ENCODE measurements around the gene PNMT.

The PNMT gene

DNA sequence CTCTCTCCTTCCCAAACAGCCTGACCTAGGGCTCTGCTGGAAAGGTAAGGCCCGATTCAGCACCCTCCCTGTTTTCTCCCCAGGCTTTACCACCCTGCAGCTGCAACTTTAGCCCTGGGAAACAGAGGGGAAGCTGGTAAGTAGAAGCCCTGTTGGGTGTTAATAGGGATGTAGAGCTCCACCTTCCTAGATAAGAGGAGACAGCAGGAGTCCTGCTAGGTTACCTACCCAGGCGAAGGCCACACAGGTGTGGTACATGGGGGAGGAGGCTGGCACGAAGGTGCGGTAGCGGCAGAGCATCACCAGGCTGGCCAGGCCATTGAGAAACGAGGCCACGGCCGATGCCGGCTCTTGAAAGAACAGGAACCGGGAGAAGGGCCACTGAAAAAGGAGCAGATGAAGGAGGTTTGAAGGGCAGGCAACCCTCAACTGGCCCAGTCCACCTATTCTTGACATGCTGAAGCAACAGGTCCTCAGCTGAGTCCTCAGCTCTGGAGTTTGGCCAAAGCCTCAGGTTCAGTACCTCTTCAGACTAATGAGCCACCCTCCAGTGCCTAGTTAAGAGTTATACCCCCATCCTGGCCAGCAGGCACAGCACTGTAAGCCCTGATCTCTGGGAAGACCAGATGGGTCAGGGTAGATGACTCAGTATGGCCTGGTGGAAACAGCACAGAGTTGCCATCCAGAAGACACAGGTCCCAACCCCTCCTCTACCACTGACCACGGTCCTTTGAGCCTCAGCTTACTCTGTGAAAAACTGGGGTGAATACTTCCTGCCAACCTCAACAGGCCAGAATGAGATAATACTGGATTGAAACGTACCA lies 16.3 kb downstream of the PNMT start:
- no peak overlapping the region for H4K5ac ChIP-seq (ENCODE audit: low read length)
- no peaks in the 10 kb centered on the region for H3K36me3 ChIP-seq (ENCODE audit: control insufficient read depth, insufficient read depth, low read length)
- no peak overlapping the region for H3K4me2 ChIP-seq (ENCODE audit: low read length)
- no peaks in the 10 kb centered on the region for H3K27me3 ChIP-seq (ENCODE audit: insufficient read depth, low read length, poor library complexity)
- H3K4me3 ChIP-seq (ENCODE audit: low read length), result no peak overlapping the region
- no peak overlapping the region for H3K27ac ChIP-seq (ENCODE audit: low read depth, low read length)
- no peak for DNase-seq
- no peak overlapping the region for H4K8ac ChIP-seq (ENCODE audit: low read depth, low read length)
- WGBS (ENCODE audit: extremely low coverage, insufficient coverage, low lambda C conversion rate), result no CpG with 5 or more reads among the region's 12 CpGs
- H2BK15ac ChIP-seq (replicated peaks; ENCODE audit: low read depth), result no peak overlapping the region
- peaks cover 2% of the 10 kb centered on the region for H3K79me1 ChIP-seq (ENCODE audit: low read length)
- no peak overlapping the region for H2BK120ac ChIP-seq (ENCODE audit: low read depth, low read length)
- no peak overlapping the region for H3K56ac ChIP-seq (ENCODE audit: low read length)
- no peak overlapping the region for H2AK5ac ChIP-seq (ENCODE audit: low read length)
- H3K4me1 ChIP-seq (ENCODE audit: control insufficient read depth, low read depth, low read length), result peaks cover 7% of the 10 kb centered on the region
- H3K23ac ChIP-seq (ENCODE audit: low read length), result no peak overlapping the region
- no peak overlapping the region for H2BK5ac ChIP-seq (ENCODE audit: low read length)
- no peak overlapping the region for H3K18ac ChIP-seq (ENCODE audit: low read length)
- no peak overlapping the region for H3K9ac ChIP-seq (ENCODE audit: low read length)
- H3K4ac ChIP-seq (ENCODE audit: low read depth, low read length), result no peak overlapping the region
- H3K79me2 ChIP-seq (ENCODE audit: control insufficient read depth, insufficient read depth, low read length), result no peaks in the 10 kb centered on the region

DNA sequence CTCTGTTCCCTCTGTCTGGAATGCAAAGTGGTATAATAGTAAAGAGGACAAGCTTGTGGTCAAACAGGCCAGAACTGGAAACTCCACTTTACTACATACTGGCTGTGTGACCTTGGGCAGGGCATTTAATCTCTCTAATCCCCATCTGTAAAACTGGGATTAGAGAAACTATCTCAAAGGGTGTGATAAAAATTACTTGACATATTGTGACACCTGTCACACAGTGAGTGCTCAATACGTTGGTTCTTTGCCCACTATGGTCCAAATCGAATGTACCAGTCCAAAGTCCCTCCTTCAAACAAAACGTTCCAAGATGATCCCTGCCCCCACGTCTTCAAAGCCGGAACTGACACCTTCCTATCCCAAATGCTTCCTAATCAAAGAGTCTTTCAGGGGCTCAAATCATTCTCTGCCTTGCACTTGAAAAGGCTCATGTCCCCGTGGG lies 18.9 kb downstream of the PNMT start:
- peak overlapping the region; percentile 10 for H3K9ac ChIP-seq (ENCODE audit: low read length)
- H3K23ac ChIP-seq (ENCODE audit: low read length), result no peak overlapping the region
- no peak overlapping the region for H3K4me3 ChIP-seq (ENCODE audit: low read length)
- peak overlapping the region; percentile 96 for H3K18ac ChIP-seq (ENCODE audit: low read length)
- H3K36me3 ChIP-seq (ENCODE audit: control insufficient read depth, insufficient read depth, low read length), result no peaks in the 10 kb centered on the region
- H3K79me2 ChIP-seq (ENCODE audit: control insufficient read depth, insufficient read depth, low read length), result no peaks in the 10 kb centered on the region
- H2BK5ac ChIP-seq (ENCODE audit: low read length), result no peak overlapping the region
- DNase-seq, result no peak
- peaks cover 7% of the 10 kb centered on the region for H3K4me1 ChIP-seq (ENCODE audit: control insufficient read depth, low read depth, low read length)
- no peaks in the 10 kb centered on the region for H3K27me3 ChIP-seq (ENCODE audit: insufficient read depth, low read length, poor library complexity)
- H4K8ac ChIP-seq (ENCODE audit: low read depth, low read length), result no peak overlapping the region
- H3K79me1 ChIP-seq (ENCODE audit: low read length), result peaks cover 2% of the 10 kb centered on the region
- peak overlapping the region; percentile 22 for H3K56ac ChIP-seq (ENCODE audit: low read length)
- H2BK120ac ChIP-seq (ENCODE audit: low read depth, low read length), result no peak overlapping the region
- no peak overlapping the region for H4K5ac ChIP-seq (ENCODE audit: low read length)
- H2BK15ac ChIP-seq (replicated peaks; ENCODE audit: low read depth), result no peak overlapping the region
- H3K27ac ChIP-seq (ENCODE audit: low read depth, low read length), result no peak overlapping the region
- peak overlapping the region; percentile 49 for H3K4me2 ChIP-seq (ENCODE audit: low read length)
- no peak overlapping the region for H2AK5ac ChIP-seq (ENCODE audit: low read length)
- H3K4ac ChIP-seq (ENCODE audit: low read depth, low read length), result peak overlapping the region; percentile 41
- WGBS (ENCODE audit: extremely low coverage, insufficient coverage, low lambda C conversion rate), result no CpG with 5 or more reads among the region's 6 CpGs

DNA sequence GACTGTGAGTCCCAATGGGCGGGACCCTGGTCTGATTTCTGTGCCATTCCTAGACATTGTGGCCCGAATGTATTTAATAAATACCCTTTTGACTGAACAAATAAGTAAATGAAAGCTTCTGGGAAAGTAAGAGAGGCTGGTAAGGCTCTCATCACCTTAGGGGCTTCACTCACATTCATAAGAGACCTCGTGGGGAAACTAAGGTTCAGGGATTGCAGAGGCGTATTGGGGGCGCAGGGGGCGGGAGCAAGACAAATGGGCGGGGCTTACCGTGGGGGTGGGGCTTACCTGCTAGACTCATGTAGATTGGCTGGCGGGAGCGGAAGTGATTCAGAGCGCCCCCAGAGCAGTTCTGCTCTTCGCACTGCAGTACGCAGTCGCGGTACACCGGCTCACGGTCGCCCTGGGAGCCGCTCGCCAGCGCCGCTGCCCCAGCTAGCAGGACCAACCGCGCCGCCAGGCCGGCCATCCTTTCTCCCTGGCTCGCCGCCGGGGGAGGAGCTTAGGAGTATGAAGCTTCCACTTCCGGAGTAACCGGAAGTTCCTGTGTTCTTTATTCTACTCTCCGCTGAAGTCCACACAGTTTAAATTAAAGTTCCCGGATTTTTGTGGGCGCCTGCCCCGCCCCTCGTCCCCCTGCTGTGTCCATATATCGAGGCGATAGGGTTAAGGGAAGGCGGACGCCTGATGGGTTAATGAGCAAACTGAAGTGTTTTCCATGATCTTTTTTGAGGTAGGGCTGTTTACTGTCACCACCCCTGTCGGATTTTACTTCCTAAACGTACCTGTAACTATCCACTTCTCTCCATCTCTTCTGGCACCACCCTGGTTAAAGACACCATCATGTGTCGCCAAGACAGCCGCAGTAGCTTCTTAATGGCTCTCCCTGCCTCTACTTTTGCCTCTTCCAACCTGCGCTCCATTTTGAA lies 19.6 kb downstream of the PNMT start, which contains the start of gene PGAP3:
PGAP3 (minus strand) TSS at position 512 of the 929 bp plus-strand sequence; CDS start at position 469, 43 bp downstream.
- DNase-seq, result peak; percentile 96
- Histone ChIP-seq H3K27me3 (ENCODE audit: insufficient read depth, low read length, poor library complexity) (no peaks in the 10 kb centered on the region), H3K79me1 (ENCODE audit: low read length) (peaks cover 2% of the 10 kb centered on the region), H2BK5ac (ENCODE audit: low read length) (peak within 1 kb of the TSS; percentile 58), H2BK120ac (ENCODE audit: low read depth, low read length) (peak within 1 kb of the TSS; percentile 89), H3K79me2 (ENCODE audit: control insufficient read depth, insufficient read depth, low read length) (no peaks in the 10 kb centered on the region), H2AK5ac (ENCODE audit: low read length) (peak within 1 kb of the TSS; percentile 32), H3K36me3 (ENCODE audit: control insufficient read depth, insufficient read depth, low read length) (no peaks in the 10 kb centered on the region), H3K56ac (ENCODE audit: low read length) (peak within 1 kb of the TSS; percentile 93), H3K27ac (ENCODE audit: low read depth, low read length) (peak within 1 kb of the TSS; percentile 99), H3K23ac (ENCODE audit: low read length) (peak within 1 kb of the TSS; percentile 15), H4K8ac (ENCODE audit: low read depth, low read length) (peak within 1 kb of the TSS; percentile 99), H3K9ac (ENCODE audit: low read length) (peak within 1 kb of the TSS; percentile 83), H3K4me1 (ENCODE audit: control insufficient read depth, low read depth, low read length) (peaks cover 7% of the 10 kb centered on the region), H3K4ac (ENCODE audit: low read depth, low read length) (peak within 1 kb of the TSS; percentile 41), H4K5ac (ENCODE audit: low read length) (peak within 1 kb of the TSS; percentile 96), H3K18ac (ENCODE audit: low read length) (peak within 1 kb of the TSS; percentile 96), H2BK15ac (replicated peaks; ENCODE audit: low read depth) (no peak within 1 kb of the TSS), H3K4me2 (ENCODE audit: low read length) (peak within 1 kb of the TSS; percentile 78), H3K4me3 (ENCODE audit: low read length) (peak within 1 kb of the TSS; percentile 77)
- WGBS (ENCODE audit: extremely low coverage, insufficient coverage, low lambda C conversion rate), result no CpG with 5 or more reads among the region's 45 CpGs

DNA sequence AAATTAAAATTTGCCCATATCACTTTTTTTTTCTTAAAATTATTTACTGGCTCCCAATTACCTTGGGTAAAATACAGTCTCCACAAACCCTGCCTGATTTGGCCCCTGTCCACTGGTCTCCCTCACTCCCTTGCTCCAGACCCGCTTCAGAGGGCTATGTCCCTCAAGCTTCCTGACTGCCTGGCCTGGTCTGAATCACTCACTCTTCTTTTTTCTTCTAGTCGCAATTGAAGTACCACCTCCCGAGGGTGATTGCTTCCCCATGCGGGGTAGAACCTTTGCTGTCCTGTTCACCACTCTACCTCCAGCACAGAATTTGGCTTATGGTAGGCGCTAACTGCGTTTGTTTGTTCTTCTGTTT lies 20.2 kb downstream of the PNMT start:
- Histone ChIP-seq H3K4me2 (ENCODE audit: low read length) (peak overlapping the region; percentile 78), H2AK5ac (ENCODE audit: low read length) (peak overlapping the region; percentile 27), H3K79me2 (ENCODE audit: control insufficient read depth, insufficient read depth, low read length) (no peaks in the 10 kb centered on the region), H3K56ac (ENCODE audit: low read length) (peak overlapping the region; percentile 93), H2BK5ac (ENCODE audit: low read length) (peak overlapping the region; percentile 58), H3K18ac (ENCODE audit: low read length) (peak overlapping the region; percentile 96), H3K4ac (ENCODE audit: low read depth, low read length) (peak overlapping the region; percentile 41), H3K79me1 (ENCODE audit: low read length) (peaks cover 2% of the 10 kb centered on the region), H3K9ac (ENCODE audit: low read length) (peak overlapping the region; percentile 83), H3K27ac (ENCODE audit: low read depth, low read length) (peak overlapping the region; percentile 99), H3K23ac (ENCODE audit: low read length) (peak overlapping the region; percentile 15), H2BK120ac (ENCODE audit: low read depth, low read length) (no peak overlapping the region), H4K8ac (ENCODE audit: low read depth, low read length) (peak overlapping the region; percentile 99), H3K27me3 (ENCODE audit: insufficient read depth, low read length, poor library complexity) (no peaks in the 10 kb centered on the region), H4K5ac (ENCODE audit: low read length) (peak overlapping the region; percentile 96), H3K36me3 (ENCODE audit: control insufficient read depth, insufficient read depth, low read length) (no peaks in the 10 kb centered on the region), H3K4me3 (ENCODE audit: low read length) (peak overlapping the region; percentile 77), H3K4me1 (ENCODE audit: control insufficient read depth, low read depth, low read length) (peaks cover 7% of the 10 kb centered on the region), H2BK15ac (replicated peaks; ENCODE audit: low read depth) (no peak overlapping the region)
- no CpG with 5 or more reads among the region's 6 CpGs for WGBS (ENCODE audit: extremely low coverage, insufficient coverage, low lambda C conversion rate)
- peak; percentile 30 for DNase-seq

DNA sequence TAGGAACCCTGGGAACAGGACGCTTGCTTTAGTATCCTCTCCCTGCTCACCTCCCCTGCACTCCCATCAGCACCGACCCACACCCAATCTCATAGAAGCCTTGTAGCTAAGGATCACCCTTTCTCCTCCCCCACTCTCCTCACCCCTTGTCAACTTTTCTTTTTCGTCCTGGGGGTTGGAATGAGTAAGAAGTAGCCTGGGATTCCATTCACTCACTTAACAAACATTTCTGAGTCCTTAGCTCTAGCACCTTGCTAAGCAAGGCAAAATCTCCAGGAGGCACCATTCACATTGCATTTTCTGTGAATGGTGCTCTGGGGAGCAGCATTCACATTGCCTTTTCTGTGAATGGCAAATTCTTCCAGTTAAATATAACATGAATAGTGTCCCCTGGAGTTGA lies 20.7 kb downstream of the PNMT start:
- Histone ChIP-seq H3K79me1 (ENCODE audit: low read length) (peaks cover 2% of the 10 kb centered on the region), H3K27ac (ENCODE audit: low read depth, low read length) (peak overlapping the region; percentile 99), H3K79me2 (ENCODE audit: control insufficient read depth, insufficient read depth, low read length) (no peaks in the 10 kb centered on the region), H2BK5ac (ENCODE audit: low read length) (peak overlapping the region; percentile 47), H3K4me2 (ENCODE audit: low read length) (peak overlapping the region; percentile 78), H3K56ac (ENCODE audit: low read length) (peak overlapping the region; percentile 93), H3K4me1 (ENCODE audit: control insufficient read depth, low read depth, low read length) (peaks cover 7% of the 10 kb centered on the region), H2AK5ac (ENCODE audit: low read length) (peak overlapping the region; percentile 27), H3K4ac (ENCODE audit: low read depth, low read length) (no peak overlapping the region), H2BK15ac (replicated peaks; ENCODE audit: low read depth) (no peak overlapping the region), H4K5ac (ENCODE audit: low read length) (no peak overlapping the region), H2BK120ac (ENCODE audit: low read depth, low read length) (no peak overlapping the region), H3K18ac (ENCODE audit: low read length) (no peak overlapping the region), H3K4me3 (ENCODE audit: low read length) (no peak overlapping the region), H3K9ac (ENCODE audit: low read length) (peak overlapping the region; percentile 83), H3K23ac (ENCODE audit: low read length) (no peak overlapping the region), H3K36me3 (ENCODE audit: control insufficient read depth, insufficient read depth, low read length) (no peaks in the 10 kb centered on the region), H3K27me3 (ENCODE audit: insufficient read depth, low read length, poor library complexity) (no peaks in the 10 kb centered on the region), H4K8ac (ENCODE audit: low read depth, low read length) (no peak overlapping the region)
- peak; percentile 81 for DNase-seq
- WGBS (ENCODE audit: extremely low coverage, insufficient coverage, low lambda C conversion rate), result no CpG with 5 or more reads among the region's 3 CpGs
